Activated T-cell treated with anti-CD3 and anti-CD28 coated beads, Interleukin-2, amount 50 U/mL, for 72 hours (primary cell): ENCODE data around the gene ABCC12. TPM values are rescaled to one million over a fixed set of nuclear protein-coding genes. Genes with fewer than 3 reads are reported as not detected.

ENCODE experiments used
- ATAC-seq, 2 donors: fragments of 150-1000 bp; cut with Tn5 transposase; replicated peaks in 1 of 2; 2 replicates each; pipeline ENCODE4 v1.10.0; 2021; ENCODE audit warnings: moderate library complexity in 2 of 2, mild to moderate bottlenecking in 1 of 2
- DNase-seq, 2 donors: peaks; one replicate each; pipeline ENCODE4 v3.0.0; 2021 to 2022; ENCODE audit warnings: mixed read lengths in 1 of 2
- H3K27ac Mint-ChIP-seq: one replicate; pipeline ENCODE4 v1.8.0; 2022; ENCODE audit warnings: mild to moderate bottlenecking, moderate library complexity, mixed read lengths
- H3K27me3 Mint-ChIP-seq: one replicate; pipeline ENCODE4 v1.8.0; 2022; ENCODE audit warnings: low read depth, mixed read lengths
- H3K36me3 Mint-ChIP-seq, 2 donors: one replicate each; pipeline ENCODE4 v1.8.0; 2022; ENCODE audit warnings: mixed read lengths in 2 of 2, mild to moderate bottlenecking in 1 of 2; ENCODE audit not compliant: insufficient read depth in 2 of 2
- H3K4me1 Mint-ChIP-seq: one replicate; pipeline ENCODE4 v1.8.0; 2022; ENCODE audit warnings: low read depth, mixed read lengths
- H3K4me3 Mint-ChIP-seq, 2 donors: one replicate each; pipeline ENCODE4 v1.8.0; 2022; ENCODE audit warnings: mild to moderate bottlenecking in 2 of 2, mixed read lengths in 2 of 2, moderate library complexity in 2 of 2
- H3K9me3 Mint-ChIP-seq, 2 donors: one replicate each; pipeline ENCODE4 v1.8.0; 2022; ENCODE audit warnings: mixed read lengths in 2 of 2
- total RNA-seq, 2 donors: library from RNA; stranded (reverse); gene quantifications; one replicate each; pipeline ENCODE4 v1.2.3, GENCODE V29; 2022

Gene ABCC12
- total RNA-seq, 2 donors from 2014 or later, result not detected

DNA sequence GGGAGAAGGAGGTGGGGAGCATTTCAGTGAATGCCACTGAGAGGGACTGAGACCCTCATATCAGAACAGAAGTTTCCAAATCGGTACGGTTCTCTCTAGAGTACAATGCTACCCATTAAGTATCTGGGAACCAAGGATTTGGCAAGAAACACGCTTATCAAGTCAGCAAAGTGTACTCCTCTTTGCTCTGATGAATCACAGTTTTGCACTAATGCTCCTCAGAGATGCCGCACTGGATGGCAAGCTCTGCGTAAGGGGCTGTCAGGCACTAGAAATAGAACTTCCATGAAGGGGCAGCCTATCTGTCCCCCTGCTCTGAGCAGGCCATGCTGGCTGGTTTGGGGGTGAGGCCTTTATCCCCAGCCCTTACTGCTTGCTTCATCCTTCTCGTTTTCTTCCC is 4.8 kb upstream of the ABCC12 start:
- Mint-ChIP-seq H3K27ac (no peak overlapping the region), H3K27me3 (peaks cover 43% of the 10 kb centered on the region), H3K4me1 (peaks cover 38% of the 10 kb centered on the region), H3K4me3 (no peak overlapping the region), H3K9me3 (no peaks in the 10 kb centered on the region), H3K36me3 (peaks cover 0 to 3% of the 10 kb centered on the region in 2 donors)
- ATAC-seq (no peak), DNase-seq (no peak)

DNA sequence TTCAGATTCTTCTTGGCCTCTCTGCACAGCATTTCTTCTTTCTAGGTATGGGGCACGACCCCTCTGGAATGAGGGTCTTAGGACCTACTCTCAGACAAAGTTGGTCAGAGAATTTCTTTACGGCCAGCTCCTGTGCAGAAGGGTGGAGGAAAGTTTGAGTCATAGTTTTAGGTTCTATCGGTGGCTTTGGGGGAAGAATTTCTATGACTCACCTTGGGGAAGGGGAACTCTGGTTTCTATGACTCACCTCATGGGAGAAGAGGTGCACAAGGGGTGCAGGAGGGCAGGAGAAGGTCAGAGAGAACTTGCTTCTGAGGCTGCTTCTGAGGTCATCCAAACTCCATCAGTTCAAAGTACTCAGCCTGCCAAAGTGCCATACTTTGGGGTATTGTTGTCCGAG is 2.5 kb upstream of the ABCC12 start:
- Mint-ChIP-seq H3K4me3 (peak overlapping the region; percentile 5 to 68), H3K4me1 (peaks cover 28% of the 10 kb centered on the region), H3K27me3 (peaks cover 66% of the 10 kb centered on the region), H3K36me3 (peaks cover 0 to 3% of the 10 kb centered on the region in 2 donors), H3K27ac (peak overlapping the region; percentile 96), H3K9me3 (no peaks in the 10 kb centered on the region)
- DNase-seq (peak; percentile 65 to 77), ATAC-seq (peak; percentile 96 to 97)

- Mint-ChIP-seq H3K4me3 (peak overlapping the region; percentile 5 to 68), H3K27ac (peak overlapping the region; percentile 96), H3K36me3 (peaks cover 0 to 3% of the 10 kb centered on the region in 2 donors), H3K4me1 (peaks cover 28% of the 10 kb centered on the region), H3K9me3 (no peaks in the 10 kb centered on the region), H3K27me3 (peaks cover 70% of the 10 kb centered on the region)
- ATAC-seq (peak; percentile 36 to 53), DNase-seq (peak in 1 of 2 donors; percentile 1)
These were observed 2.0 kb upstream of the ABCC12 start for GRCh38 chr16:48157794-48158193.

DNA sequence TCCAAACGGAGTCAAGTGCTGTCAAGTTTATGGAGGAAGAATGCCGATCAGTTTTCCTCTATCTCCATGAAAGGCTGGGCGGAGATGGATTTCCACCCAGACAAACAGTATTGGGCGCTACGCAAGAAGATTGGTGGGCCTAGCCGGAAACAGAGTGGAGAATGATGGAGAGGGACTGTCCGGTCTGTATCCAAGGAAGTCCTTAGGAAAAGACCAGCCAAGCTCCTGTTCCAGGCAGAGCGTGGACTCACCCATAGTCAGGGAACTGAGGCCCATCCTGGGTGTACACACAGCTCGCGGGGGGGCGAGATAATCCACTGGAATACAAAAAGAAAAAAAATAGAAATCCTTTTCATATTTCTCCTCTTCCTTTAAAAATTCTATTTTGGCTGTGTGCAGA is 1.5 kb upstream of the ABCC12 start:
- no peaks in the 10 kb centered on the region for H3K9me3 Mint-ChIP-seq
- DNase-seq (no peak), ATAC-seq (no peak)
- H3K27ac Mint-ChIP-seq, result no peak overlapping the region
- H3K27me3 Mint-ChIP-seq, result peaks cover 71% of the 10 kb centered on the region
- peak overlapping the region; percentile 5 to 68 for H3K4me3 Mint-ChIP-seq
- peaks cover 0 to 3% of the 10 kb centered on the region in 2 donors for H3K36me3 Mint-ChIP-seq
- H3K4me1 Mint-ChIP-seq, result peaks cover 28% of the 10 kb centered on the region

- H3K36me3 Mint-ChIP-seq, result peaks cover 0 to 3% of the 10 kb centered on the region in 2 donors
- ATAC-seq, result peak in 1 of 2 donors; percentile 35
- H3K4me1 Mint-ChIP-seq, result peaks cover 28% of the 10 kb centered on the region
- peaks cover 71% of the 10 kb centered on the region for H3K27me3 Mint-ChIP-seq
- no peaks in the 10 kb centered on the region for H3K9me3 Mint-ChIP-seq
- no peak overlapping the region for H3K4me3 Mint-ChIP-seq
- peak; percentile 84 to 89 for DNase-seq
- H3K27ac Mint-ChIP-seq, result no peak overlapping the region
These were observed 1.0 kb upstream of the ABCC12 start for GRCh38 chr16:48156790-48157209.

DNA sequence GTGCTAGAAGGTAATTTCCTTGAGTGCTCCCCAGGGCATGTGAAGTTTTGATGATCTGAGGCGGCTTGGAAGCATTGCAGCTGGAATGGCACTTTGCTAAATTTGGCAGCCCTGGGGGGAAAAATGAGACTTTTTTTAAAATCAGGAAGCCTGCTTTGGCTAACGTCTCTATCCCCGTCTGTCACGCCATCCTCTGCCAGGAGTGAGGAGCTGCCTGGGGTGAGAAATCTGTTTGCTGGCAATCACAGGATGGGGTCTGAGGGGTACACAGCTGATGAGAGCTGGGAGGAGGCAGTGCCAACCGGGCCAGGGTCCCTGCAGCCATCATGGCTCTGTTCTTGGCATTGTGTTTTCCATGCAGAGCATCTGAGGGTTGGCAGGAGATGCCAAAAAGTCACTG is 2.0 kb downstream of the ABCC12 start:
- Mint-ChIP-seq H3K9me3 (peaks cover 0 to 3% of the 10 kb centered on the region in 2 donors), H3K4me1 (peaks cover 21% of the 10 kb centered on the region), H3K36me3 (peaks cover 3 to 5% of the 10 kb centered on the region in 2 donors), H3K27ac (no peak overlapping the region), H3K27me3 (peaks cover 70% of the 10 kb centered on the region), H3K4me3 (no peak overlapping the region)
- no peak for ATAC-seq
- DNase-seq, result no peak

DNA sequence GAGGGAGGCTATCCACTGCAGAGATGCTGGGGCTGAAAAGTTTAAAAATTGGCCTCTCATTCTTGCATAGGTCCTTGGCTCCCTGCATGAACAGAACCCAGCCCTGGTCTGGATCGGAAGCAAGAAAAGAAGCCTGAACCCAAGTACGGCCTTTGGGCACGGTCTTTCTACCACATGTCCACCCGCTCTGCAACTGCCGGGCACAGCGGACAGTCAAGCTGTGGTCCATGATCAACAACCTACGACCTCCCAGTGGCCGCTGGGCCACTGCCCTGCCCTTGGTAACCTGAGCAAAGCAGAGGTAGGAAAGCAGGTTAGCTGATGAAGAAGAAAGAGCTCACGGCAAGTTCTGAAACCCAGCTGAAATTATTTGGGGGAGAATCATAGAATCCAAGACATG is 3.6 kb downstream of the ABCC12 start:
- ATAC-seq (no peak), DNase-seq (no peak)
- no peak overlapping the region for H3K27ac Mint-ChIP-seq
- peaks cover 70% of the 10 kb centered on the region for H3K27me3 Mint-ChIP-seq
- no peak overlapping the region for H3K4me3 Mint-ChIP-seq
- H3K4me1 Mint-ChIP-seq, result peaks cover 6% of the 10 kb centered on the region
- peaks cover 2 to 3% of the 10 kb centered on the region in 2 donors for H3K36me3 Mint-ChIP-seq
- H3K9me3 Mint-ChIP-seq, result peaks cover 0 to 3% of the 10 kb centered on the region in 2 donors

GRCh38 chr16:48150707-48151106 is 5.1 kb downstream of the ABCC12 start:
- Mint-ChIP-seq H3K36me3 (peaks cover 2 to 3% of the 10 kb centered on the region in 2 donors), H3K4me1 (no peaks in the 10 kb centered on the region), H3K27ac (no peak overlapping the region), H3K4me3 (no peak overlapping the region), H3K9me3 (peaks cover 0 to 3% of the 10 kb centered on the region in 2 donors), H3K27me3 (peaks cover 74% of the 10 kb centered on the region)
- DNase-seq (no peak), ATAC-seq (no peak)

- no peak overlapping the region for H3K27ac Mint-ChIP-seq
These were observed 9.1 kb downstream of the ABCC12 start for GRCh38 chr16:48146710-48147109.

GRCh38 chr16:48146131-48146530 is 9.7 kb downstream of the ABCC12 start:
- no peak for DNase-seq
- Mint-ChIP-seq H3K9me3 (peaks cover 0 to 7% of the 10 kb centered on the region in 2 donors), H3K36me3 (peaks cover 2 to 3% of the 10 kb centered on the region in 2 donors), H3K27ac (no peak overlapping the region), H3K4me3 (no peak overlapping the region), H3K27me3 (peaks cover 61% of the 10 kb centered on the region), H3K4me1 (no peaks in the 10 kb centered on the region)
- no peak for ATAC-seq

More at GRCh38 chr16:48146710-48147109, 9.1 kb downstream of the ABCC12 start:
- Mint-ChIP-seq H3K36me3 (peaks cover 2 to 3% of the 10 kb centered on the region in 2 donors), H3K4me1 (no peaks in the 10 kb centered on the region), H3K4me3 (no peak overlapping the region), H3K9me3 (peaks cover 0 to 6% of the 10 kb centered on the region in 2 donors), H3K27me3 (peaks cover 60% of the 10 kb centered on the region)
- DNase-seq (no peak), ATAC-seq (no peak)

DNA sequence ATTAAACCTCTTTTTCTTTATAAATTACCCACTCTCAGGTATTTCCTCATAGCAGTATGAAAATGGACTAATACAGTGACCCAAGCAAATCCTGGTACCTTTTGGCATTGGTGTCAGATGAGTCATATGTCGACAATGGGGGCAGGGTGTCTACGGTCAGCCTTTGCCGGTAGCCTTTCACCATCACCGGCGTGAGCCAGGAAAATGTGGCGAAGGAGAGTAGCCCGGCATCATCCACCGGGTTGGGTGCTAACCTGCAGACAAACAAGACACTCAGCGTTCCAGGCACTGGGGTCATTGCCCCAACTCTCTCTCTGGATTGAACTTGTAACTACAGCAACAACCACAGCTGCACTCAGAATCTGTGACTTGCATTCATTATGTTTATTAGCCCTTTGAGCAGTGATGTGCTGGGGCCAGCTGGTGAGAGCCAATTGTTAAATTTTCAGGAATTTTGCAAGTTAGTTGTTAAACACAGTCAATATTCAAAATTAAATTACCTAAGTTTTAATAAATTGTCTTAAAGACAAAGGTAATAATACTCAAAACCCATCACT is 11.9 kb downstream of the ABCC12 start:
- H3K27ac Mint-ChIP-seq, result no peak overlapping the region
- ATAC-seq, result no peak
- H3K4me1 Mint-ChIP-seq, result no peaks in the 10 kb centered on the region
- H3K36me3 Mint-ChIP-seq, result no peaks in the 10 kb centered on the region
- DNase-seq, result no peak
- no peak overlapping the region for H3K4me3 Mint-ChIP-seq
- peaks cover 0 to 4% of the 10 kb centered on the region in 2 donors for H3K9me3 Mint-ChIP-seq
- peaks cover 40% of the 10 kb centered on the region for H3K27me3 Mint-ChIP-seq

DNA sequence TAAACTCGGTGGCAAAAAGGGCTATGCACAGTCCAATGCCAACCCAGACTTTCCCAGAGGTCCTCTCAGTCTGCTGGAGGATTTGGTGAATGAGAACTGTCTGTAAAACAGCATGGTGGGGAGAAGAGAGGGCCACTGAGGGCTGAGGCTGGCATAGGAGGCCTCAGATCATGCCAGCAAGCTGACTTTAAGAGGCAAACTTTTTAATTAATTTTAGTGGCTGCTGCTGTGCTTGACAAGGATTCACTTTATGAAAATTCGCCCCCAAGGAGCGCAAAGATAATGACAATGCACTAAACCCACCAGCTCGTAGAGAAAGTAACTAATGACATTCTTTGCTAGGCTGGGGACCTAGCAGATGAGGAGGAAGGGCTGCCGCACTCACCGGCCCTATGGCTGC is 15.0 kb downstream of the ABCC12 start:
- no peak for ATAC-seq

GRCh38 chr16:48139517-48139916 is 16.3 kb downstream of the ABCC12 start:
- no peak for ATAC-seq
- no peak for DNase-seq
- Mint-ChIP-seq H3K27ac (no peak overlapping the region), H3K27me3 (peaks cover 33% of the 10 kb centered on the region), H3K4me1 (no peaks in the 10 kb centered on the region), H3K9me3 (peaks cover 0 to 4% of the 10 kb centered on the region in 2 donors), H3K36me3 (no peaks in the 10 kb centered on the region), H3K4me3 (no peak overlapping the region)

More for the DNA sequence above, 15.0 kb downstream of the ABCC12 start:
- Mint-ChIP-seq H3K9me3 (peaks cover 0 to 4% of the 10 kb centered on the region in 2 donors), H3K36me3 (no peaks in the 10 kb centered on the region), H3K4me3 (no peak overlapping the region), H3K4me1 (no peaks in the 10 kb centered on the region), H3K27me3 (peaks cover 42% of the 10 kb centered on the region), H3K27ac (no peak overlapping the region)
- DNase-seq, result no peak

GRCh38 chr16:48138543-48138942 is 17.2 kb downstream of the ABCC12 start:
- no peaks in the 10 kb centered on the region for H3K4me1 Mint-ChIP-seq
- no peak overlapping the region for H3K27ac Mint-ChIP-seq
- peaks cover 0 to 1% of the 10 kb centered on the region in 2 donors for H3K9me3 Mint-ChIP-seq
- no peak overlapping the region for H3K4me3 Mint-ChIP-seq
- H3K27me3 Mint-ChIP-seq, result peaks cover 29% of the 10 kb centered on the region
- no peak for ATAC-seq
- DNase-seq, result no peak
- H3K36me3 Mint-ChIP-seq, result no peaks in the 10 kb centered on the region
